GM19468 (cell line): ENCODE results near the gene KRTAP12-3.
"Not testable (repeated sequence)": the region's sequence is repeated elsewhere in the genome, so short reads cannot be mapped to it uniquely, and the experiment has no call there.

Experiments
- ATAC-seq: cut with Tn5 transposase; IDR thresholded peaks from one replicate; pipeline ENCODE4 v1.9.1; 2021; ENCODE audit warnings: mild to moderate bottlenecking, moderate library complexity, moderate number of reproducible peaks; ENCODE audit not compliant: unreplicated experiment; ENCODE audit errors: extremely low read depth

KRTAP12-3 gene

DNA sequence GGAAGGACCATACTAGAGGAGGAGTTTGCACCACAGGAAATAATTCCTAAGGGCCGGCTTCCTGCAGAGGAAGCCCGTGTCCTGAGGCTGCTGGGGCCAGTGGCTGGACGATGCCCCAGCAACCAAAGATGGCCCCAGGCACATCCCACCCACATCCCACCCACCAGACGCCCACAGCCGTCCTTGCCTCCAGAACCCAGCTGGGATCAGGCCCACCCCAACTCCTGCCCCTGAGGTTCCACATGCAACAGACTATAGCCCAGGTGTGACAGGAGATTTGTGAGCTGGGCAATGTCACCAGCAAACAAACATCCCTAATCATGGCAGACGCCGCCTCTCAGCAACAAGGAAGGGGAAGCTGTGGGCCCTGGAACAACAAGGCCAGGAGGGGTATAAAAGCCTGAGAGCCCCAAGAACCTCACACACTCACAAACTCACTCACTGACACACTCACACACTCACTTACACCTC is 31.0 kb upstream of the KRTAP12-3 start, which contains the start of gene KRTAP10-9:
Gene KRTAP10-9, plus strand, starts transcription at position 421 of the 471 bp plus-strand sequence. CDS start 79 bp downstream, outside the sequence.
- ATAC-seq: no peak

DNA sequence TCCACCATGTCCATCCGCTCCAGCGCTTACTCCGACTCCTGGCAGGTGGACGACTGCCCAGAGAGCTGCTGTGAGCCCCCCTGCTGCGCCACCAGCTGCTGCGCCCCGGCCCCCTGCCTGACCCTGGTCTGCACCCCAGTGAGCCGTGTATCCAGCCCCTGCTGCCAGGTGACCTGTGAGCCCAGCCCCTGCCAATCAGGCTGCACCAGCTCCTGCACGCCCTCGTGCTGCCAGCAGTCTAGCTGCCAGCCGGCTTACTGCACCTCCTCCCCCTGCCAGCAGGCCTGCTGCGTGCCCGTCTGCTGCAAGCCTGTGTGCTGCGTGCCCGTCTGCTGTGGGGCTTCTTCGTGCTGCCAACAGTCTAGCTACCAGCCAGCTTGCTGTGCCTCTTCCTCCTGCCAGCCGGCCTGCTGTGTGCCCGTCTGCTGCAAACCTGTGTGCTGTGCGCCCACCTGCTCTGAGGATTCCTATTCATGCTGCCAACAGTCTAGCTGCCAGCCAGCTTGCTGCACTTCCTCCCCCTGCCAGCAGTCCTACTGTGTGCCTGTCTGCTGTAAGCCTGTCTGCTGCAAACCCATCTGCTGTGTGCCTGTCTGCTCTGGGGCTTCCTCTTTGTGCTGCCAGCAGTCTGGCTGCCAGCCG is 30.4 kb upstream of the KRTAP12-3 start:
- not testable (repeated sequence) for ATAC-seq

DNA sequence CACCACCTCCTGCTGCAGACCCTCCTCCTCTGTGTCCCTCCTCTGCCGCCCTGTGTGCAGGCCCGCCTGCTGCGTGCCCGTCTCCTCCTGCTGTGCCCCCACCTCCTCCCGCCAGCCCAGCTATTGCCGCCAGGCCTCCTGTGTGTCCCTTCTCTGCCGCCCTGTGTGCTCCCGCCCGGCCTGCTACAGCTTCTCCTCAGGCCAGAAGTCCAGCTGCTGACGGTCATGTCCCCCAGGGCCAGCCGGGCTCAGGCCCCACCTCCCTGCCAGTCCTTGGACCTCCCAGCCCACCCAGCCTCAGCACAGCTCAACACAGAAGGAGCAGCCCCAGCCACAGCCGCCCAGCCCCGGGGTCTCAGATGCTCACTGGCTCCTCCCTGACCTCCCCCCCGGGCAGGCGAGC is 29.9 kb upstream of the KRTAP12-3 start:
- ATAC-seq: not testable (repeated sequence)

DNA sequence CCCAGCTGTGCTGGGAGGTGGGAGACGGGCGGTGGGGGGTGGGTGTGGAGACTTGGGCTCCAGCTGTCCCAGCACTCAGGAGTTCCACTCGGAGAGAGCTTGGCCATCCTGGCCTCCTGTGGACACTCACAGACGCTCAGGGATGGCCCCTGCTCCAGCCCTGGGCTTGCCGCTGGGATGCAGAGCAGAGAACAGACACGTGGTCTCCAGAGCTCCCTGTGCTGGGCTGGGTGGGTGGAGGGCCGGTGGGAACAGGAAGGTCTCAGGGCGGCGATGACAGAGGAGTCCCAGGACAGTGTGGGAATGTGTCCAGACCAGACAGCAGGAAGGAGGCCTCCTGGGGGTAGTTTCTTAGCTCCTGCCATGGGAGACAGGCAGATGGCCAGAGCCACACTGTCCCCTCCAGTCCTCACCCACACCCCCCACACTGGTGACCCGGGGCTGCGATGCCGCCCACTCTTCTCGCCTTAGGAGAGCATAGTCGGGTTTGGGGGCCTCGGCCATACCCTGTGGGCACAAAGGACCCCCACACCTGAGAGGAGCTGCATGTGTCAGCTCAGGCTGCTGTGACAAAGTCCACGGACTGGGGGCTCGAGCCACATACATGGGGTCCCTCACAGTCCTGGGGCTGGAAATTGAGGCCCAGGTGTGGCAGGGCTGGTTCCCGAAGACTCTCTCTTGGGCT is 28.9 kb upstream of the KRTAP12-3 start:
- no peak for ATAC-seq

DNA sequence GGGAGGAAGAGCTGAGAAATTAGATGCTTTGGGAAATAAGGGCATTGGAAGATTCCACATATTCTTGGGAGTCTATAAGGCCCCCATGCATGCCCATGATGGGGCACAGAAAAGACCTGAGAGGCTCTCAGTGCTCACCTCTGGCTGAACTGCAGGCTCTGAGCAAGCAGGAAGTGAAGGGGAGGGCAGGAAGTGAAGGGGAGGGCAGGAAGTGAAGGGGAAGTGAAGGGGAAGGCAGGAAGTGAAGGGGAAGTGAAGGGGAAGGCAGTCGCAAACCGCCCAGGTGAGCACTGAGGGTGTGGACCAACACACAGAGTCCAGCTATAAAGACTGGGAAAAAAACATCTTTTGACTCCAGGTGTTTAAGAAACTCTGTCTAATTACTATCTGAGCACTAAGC is 27.3 kb upstream of the KRTAP12-3 start:
- ATAC-seq: no peak

DNA sequence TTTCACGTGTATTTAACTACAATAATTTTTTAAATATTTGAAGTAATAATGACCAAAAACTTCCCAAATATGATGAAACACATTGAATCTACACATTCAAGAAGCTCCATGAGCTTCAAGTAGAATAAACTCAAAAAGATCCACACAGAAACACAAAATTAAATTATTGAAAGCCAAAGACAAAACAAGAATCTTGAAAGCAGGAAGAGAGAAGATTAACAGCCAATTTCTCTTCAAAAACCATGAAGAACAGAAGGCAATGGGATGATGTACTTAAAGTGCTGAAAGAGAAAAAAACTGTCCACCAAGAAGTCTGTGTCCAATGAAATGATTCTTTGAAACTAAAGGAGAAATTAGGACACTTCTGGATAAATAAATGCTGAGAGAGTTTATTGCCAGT is 25.7 kb upstream of the KRTAP12-3 start:
- no peak for ATAC-seq

DNA sequence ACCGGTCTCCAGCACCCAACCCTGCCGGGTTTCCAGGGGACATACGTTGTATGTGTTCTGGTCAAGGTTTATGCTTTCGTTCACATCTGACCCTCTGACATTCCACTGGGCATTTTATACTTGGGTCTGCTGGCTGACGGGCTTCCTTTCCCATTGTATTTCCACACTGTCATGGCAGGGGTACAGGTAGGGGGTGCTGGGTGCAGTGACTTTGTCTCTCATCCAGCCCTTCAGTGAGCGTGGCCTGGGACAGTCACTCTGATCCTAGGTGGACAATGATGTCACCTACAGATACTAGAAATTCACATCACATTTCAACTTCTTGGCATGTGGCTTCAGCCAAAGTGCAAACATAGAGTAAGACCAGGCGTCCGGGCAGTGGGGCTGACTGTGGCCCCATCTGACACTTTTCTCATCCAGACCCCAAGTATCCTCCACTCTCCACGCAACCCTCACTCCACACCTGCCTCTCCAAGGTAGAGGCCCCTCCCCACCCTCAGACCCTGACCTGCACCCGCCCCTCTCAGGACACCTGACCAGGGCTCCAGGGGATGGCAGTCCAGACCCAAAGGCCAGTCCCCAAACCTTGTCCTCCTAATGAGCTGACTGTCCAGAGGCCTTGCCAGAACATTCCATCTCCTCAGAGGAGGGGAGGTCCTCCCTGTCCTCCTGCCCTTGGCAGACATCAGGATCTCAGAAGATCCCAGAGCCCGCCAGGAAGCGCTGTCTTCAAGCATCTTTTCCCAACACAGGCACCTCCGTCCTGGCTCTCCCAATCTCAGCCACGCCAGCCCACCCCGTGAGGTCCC is 21.3 kb upstream of the KRTAP12-3 start:
- ATAC-seq: no peak

DNA sequence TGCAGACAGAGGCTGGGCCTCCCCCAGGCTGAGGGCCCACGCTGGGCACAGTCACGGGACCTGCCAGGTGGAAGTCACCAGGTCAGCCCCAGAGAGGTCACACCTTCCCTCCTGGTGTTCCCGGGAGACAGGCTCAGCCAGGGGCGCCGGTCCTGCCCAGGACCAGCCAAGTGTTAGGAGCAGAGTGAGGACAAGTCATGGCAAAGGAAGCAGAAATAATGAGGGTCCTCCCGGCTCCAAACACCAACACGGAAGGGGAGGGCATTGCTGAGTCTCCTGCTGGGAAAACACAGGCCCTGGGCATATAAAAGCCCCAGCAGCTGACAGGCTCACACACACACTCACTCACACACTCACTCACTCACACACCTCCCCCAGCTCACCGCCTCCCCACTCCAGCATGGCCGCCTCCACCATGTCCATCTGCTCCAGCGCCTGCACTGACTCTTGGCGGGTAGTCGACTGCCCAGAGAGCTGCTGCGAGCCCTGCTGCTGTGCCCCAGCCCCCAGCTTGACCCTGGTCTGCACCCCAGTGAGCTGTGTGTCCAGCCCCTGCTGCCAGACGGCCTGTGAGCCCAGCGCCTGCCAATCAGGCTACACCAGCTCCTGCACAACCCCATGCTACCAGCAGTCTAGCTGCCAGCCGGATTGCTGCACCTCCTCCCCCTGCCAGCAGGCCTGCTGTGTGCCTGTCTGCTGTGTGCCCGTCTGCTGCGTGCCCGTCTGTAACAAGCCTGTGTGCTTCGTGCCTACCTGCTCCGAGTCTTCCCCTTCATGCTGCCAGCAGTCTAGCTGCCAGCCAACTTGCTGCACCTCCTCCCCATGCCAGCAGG is 20.5 kb upstream of the KRTAP12-3 start, which contains the start of gene KRTAP10-10:
Gene KRTAP10-10, plus strand, starts transcription at position 339 of the 833 bp plus-strand sequence. Its CDS starts 62 bp downstream, at position 401.
- ATAC-seq: no peak

DNA sequence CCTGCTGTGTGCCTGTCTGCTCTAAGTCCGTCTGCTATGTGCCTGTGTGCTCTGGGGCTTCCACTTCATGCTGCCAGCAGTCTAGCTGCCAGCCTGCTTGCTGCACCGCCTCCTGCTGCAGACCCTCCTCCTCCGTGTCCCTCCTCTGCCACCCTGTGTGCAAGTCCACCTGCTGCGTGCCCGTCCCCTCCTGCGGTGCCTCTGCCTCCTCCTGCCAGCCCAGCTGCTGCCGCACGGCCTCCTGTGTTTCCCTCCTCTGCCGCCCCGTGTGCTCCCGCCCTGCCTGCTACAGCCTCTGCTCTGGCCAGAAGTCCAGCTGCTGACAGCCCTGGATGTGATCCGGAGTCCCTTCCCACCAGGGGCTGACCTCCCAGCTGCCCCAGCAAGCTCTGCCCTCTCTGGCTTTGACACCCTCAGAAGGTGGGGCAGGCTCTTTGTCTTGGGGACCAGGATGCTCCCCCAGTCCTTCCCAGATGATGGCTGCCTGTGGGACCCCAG is 19.8 kb upstream of the KRTAP12-3 start:
- not testable (repeated sequence) for ATAC-seq

DNA sequence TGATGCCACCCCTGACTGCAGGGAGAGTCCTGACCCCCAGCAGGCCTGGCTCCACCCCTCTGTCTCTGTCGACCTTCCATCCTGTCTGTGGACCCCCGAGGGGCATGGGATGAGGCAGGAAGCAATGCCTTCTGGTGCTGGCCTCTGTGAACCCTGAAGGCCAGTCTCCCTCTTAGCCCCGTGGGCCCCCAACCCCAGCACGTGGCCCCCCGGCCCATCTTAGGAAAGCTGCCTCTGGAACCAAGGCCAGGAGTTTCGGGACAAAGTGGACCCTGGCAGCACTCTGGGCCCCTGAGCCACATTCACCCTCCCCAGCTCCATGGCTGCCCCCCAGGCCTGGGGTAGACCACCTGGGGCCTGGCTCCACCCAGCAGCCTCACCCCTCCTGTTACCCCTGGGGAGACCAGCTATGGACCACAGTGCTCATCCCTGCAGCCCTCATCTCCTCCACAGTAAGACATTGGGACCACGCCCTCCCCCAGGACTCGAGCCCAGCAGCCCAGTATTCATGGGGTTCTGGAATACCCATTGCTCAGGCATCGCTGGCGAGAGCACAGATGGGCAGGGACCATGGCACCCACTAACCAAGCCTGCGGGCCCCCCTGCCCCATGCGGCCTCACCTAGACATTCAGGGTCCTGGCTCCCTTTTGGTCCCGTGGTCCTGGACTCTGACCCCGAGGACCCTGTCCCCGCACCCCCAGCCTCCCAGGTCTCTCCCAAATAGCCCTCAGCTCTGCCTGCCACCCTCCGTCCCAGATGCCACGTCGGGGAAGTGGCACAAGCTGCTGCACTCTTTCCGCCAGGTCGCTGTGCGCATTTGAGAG is 19.0 kb upstream of the KRTAP12-3 start:
- ATAC-seq: not testable (repeated sequence)

DNA sequence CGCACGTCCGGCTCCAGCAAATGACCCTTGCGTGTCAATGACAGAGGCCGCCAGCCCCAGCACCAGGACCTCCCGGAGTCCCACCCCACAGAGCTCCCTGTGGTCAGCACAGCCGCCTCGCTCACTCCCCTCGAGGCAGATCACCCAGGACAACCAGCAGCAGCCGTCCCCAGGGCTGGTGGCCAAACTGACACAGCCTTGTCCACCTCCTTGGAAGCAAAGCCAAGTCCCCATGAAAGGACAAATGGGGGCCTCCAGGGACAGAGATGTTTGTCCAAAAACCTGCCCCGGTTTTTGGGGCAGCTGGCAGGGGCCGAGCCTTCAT is 18.4 kb upstream of the KRTAP12-3 start:
- ATAC-seq: no peak

DNA sequence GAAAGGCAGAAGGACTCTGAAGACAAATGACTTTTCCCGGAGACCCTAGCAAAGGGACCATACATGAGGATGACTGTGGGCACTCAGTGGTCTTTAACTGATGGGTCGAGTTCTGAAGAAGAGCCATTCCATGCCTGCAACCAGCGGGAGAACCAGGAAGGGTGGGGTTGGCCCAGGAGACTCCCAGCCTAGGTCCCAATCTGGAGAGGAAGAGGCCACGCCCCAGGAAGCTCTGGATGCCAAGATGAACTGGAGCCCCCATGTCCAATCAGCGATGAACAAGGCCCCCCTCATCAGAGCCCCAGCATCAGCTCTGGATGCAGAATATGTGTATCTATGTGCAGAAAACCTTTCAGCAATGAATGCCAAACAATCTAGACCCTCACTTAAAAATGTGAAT is 17.0 kb upstream of the KRTAP12-3 start:
- ATAC-seq: no peak

DNA sequence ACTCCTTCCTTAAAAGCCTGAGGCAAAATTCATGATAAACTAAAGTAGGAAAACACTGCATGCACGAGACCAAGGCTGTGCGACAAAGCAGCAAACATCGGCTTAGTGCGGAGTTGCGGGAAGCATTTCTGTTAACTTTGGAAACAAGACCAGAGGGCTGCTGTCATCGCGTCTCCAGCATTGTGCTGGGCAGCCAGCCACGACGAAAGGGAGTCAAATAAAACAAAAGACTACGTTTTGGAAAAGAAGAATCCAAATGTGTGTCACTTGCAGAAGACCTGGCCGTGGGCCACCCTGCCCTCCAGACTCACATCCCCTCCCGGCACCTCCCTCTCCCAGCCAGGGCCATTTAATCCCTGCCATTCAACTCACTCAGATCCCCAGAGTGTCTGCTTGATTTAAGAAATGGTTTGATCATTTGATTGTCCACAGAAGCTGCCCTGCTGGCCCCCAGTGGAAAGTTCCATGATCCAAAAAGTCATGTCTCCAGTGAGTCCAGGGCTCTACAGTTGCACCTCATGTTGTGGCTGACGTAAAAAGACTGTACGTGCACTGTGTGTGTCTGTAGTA is 13.9 kb upstream of the KRTAP12-3 start:
- no peak for ATAC-seq

DNA sequence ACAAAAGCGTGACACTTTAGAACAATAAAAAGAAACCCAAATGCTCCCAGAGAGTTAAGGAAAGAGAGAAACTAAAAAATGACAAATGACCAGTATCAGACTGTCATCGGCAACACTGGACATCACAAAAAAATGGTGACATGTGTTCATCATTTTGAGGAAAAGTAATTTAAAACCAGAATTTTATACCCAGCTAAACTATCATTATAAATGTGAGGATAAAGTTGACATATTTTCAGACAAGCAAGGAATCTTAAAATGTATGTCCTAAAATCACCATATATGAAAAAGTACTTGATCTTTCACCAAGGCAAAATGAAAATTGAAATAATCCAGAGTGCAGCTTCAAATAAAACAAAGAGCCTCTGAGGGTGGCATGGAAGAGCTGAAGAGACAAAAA is 12.9 kb upstream of the KRTAP12-3 start:
- no peak for ATAC-seq

DNA sequence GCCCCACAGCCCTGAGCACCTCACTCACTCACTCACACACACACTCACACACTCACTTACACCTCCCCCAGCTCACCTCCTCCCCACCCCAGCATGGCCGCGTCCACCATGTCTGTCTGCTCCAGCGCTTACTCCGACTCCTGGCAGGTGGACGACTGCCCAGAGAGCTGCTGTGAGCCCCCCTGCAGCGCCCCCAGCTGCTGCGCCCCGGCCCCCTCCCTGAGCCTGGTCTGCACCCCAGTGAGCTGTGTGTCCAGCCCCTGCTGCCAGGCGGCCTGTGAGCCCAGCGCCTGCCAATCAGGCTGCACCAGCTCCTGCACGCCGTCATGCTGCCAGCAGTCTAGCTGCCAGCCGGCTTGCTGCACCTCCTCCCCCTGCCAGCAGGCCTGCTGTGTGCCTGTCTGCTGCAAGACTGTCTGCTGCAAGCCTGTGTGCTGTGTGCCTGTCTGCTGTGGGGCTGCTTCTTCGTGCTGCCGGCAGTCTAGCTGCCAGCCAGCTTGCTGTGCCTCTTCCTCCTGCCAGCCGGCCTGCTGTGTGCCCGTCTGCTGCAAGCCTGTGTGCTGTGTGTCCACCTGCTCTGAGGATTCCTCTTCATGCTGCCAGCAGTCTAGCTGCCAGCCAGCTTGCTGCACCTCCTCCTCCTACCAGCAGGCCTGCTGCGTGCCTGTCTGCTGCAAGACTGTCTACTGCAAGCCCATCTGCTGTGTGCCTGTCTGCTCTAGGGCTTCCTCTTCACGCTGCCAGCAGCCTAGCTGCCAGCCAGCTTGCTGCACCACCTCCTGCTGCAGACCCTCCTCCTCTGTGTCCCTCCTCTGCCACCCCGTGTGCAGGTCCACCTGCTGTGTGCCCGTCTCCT is 11.1 kb upstream of the KRTAP12-3 start, which contains the start of gene KRTAP10-11:
Gene KRTAP10-11, plus strand, starts transcription at position 49 of the 856 bp plus-strand sequence. Its CDS starts 45 bp downstream, at position 94.
- not testable (repeated sequence) for ATAC-seq

DNA sequence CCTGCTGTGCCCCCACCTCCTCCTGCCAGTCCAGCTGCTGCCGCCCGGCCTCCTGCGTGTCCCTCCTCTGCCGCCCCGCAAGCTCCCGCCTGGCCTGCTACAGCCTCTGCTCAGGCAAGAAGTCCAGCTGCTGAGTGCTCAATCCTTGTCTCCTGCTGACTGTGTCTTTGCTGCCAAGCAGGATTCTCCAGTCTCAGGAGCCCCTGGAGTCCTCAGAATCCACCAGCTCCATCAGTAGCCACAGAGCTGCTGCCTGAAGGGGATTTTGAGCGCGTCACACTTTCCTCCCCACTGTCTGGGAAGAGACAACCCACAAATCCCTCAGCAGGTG is 10.5 kb upstream of the KRTAP12-3 start:
- no peak for ATAC-seq

DNA sequence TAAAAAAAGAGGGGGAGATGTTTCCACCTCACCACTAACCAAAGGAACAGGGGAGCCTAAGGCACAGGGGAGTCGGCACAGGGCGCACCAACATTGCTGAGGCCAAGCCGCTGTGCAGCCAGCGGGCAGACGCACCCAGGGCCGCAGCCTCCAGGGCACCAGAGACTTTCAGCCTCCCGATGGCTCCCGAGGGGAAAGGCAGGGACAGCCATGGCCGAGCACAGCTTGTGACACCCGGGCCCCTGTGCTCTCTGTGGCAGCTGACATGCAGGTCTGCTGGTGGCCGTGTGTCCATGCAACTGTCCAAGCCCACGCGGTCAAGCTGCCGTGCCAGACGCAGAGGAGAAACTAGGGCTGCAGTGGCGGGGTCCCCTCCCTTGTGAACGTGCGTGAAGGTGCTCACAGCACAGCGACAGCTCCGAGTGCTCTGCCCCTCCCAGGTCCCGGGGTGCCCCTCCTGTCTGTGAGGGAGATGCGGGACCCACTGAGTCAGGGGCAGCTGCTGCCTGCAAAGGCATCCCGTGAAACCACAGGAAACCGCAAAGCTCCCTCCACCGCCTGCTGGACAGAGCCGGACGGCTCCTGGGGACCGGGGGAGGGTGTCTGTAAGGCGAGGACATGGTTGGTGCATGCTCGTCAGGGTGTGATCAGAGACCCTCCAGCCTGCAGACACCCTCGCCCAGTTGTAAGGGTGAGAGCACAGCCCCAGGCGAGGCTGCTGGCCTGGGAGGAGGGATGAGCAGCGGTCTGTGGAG is 9.0 kb upstream of the KRTAP12-3 start:
- no peak for ATAC-seq
